Right atrium auricular region (tissue), 2 donors: ENCODE results near the gene KRT76. TPM values are rescaled to one million over a fixed set of nuclear protein-coding genes. Genes with fewer than 3 reads are reported as not detected.

Source experiments
- DNase-seq: peaks from one replicate; pipeline ENCODE4 v3.0.0-alpha.2; 2019; ENCODE audit warnings: low spot score
- H3K27ac ChIP-seq, 2 donors: fragments of 200-600 bp; sonication (generic); 1 replicate in 1 of 2; 2 replicates in 1 of 2; pipeline ENCODE4 v1.5.1; 2016 to 2019
- H3K27me3 ChIP-seq, 2 donors: fragments of 200-600 bp; sonication (generic); one replicate each; pipeline versions ENCODE4 v1.5.1 to v1.6.0; 2017 to 2019
- H3K36me3 ChIP-seq: fragments of 200-600 bp; sonication (generic); one replicate; pipeline ENCODE4 v1.5.1; 2016
- H3K4me1 ChIP-seq, 2 donors: fragments of 200-600 bp; sonication (generic); one replicate each; pipeline versions ENCODE4 v1.5.1 to v1.6.0; 2017 to 2019
- H3K4me3 ChIP-seq, 2 donors: fragments of 200-600 bp; sonication (generic); 1 replicate in 1 of 2; 2 replicates in 1 of 2; pipeline ENCODE4 v1.5.1; 2017 to 2019; ENCODE audit warnings: mild to moderate bottlenecking in 1 of 2, moderate library complexity in 1 of 2
- H3K9me3 ChIP-seq, 2 donors: fragments of 200-600 bp; sonication (generic); one replicate each; pipeline ENCODE4 v1.5.1; 2019
- total RNA-seq, 2 donors: library from RNA; depleted of rRNA; stranded (reverse); fragments of >200 nt; gene quantifications; one replicate each; pipeline ENCODE4 v1.1.0, GENCODE V29; 2016
- TF ChIP-seq, protein P1 (sequence below), 2 donors: fragments of 200-600 bp; sonication (generic); IDR thresholded peaks; one replicate each; pipeline ENCODE4 v1.5.1; 2019; ENCODE audit warnings: antibody characterized with exemption in 2 of 2

KRT76 gene
- total RNA-seq, 2 donors from 2014 or later = not detected

DNA sequence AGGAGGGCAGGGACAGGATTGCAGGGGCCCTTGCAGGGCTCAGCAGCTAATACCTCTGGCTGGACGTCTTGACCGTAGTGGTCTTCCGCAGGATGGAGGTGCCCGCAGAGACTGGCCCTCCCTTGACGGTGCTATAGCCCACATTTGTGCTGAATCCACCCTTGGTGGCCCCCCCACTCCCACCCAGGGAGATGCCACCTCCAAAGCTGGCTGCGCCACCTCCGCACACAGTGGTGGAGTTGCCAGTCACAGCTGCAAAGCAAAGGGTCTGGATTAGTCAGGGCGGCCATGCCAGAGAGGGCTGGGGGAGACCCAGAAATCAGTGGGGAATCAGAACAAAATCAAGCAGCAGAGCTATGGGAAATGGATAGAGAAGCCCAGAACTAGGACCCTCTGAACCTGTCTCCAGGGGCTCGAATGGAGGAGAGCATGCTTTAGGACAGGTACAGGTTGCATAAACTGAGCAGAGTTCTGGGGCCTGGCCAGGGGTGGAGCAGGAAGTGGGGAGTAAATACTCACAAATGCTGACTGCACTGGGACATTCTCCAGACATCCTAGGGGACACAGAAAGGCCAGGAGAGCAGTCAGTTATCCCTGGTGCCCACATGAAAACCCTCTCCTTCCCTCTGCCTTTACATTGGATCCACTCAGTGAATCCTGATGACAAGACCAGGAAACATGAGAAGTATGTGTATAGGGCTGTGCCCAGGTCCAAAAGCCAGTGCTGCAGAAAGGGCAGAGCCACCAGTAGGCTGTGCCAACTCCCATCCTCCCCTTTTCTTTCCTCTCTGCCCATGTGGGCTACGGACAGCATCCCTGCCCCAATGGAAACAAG lies 44.9 kb upstream of the KRT76 start:
- H3K9me3 ChIP-seq = no peaks in the 10 kb centered on the region
- H3K4me3 ChIP-seq = no peak overlapping the region
- no peaks in the 10 kb centered on the region for H3K36me3 ChIP-seq
- no peak for DNase-seq
- no peak overlapping the region for H3K27ac ChIP-seq
- no peaks in the 10 kb centered on the region for H3K27me3 ChIP-seq
- no peaks in the 10 kb centered on the region for H3K4me1 ChIP-seq
- TF ChIP-seq, protein P1, sequence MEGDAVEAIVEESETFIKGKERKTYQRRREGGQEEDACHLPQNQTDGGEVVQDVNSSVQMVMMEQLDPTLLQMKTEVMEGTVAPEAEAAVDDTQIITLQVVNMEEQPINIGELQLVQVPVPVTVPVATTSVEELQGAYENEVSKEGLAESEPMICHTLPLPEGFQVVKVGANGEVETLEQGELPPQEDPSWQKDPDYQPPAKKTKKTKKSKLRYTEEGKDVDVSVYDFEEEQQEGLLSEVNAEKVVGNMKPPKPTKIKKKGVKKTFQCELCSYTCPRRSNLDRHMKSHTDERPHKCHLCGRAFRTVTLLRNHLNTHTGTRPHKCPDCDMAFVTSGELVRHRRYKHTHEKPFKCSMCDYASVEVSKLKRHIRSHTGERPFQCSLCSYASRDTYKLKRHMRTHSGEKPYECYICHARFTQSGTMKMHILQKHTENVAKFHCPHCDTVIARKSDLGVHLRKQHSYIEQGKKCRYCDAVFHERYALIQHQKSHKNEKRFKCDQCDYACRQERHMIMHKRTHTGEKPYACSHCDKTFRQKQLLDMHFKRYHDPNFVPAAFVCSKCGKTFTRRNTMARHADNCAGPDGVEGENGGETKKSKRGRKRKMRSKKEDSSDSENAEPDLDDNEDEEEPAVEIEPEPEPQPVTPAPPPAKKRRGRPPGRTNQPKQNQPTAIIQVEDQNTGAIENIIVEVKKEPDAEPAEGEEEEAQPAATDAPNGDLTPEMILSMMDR (IDR thresholded peaks at IDR 0.05) = no peak

DNA sequence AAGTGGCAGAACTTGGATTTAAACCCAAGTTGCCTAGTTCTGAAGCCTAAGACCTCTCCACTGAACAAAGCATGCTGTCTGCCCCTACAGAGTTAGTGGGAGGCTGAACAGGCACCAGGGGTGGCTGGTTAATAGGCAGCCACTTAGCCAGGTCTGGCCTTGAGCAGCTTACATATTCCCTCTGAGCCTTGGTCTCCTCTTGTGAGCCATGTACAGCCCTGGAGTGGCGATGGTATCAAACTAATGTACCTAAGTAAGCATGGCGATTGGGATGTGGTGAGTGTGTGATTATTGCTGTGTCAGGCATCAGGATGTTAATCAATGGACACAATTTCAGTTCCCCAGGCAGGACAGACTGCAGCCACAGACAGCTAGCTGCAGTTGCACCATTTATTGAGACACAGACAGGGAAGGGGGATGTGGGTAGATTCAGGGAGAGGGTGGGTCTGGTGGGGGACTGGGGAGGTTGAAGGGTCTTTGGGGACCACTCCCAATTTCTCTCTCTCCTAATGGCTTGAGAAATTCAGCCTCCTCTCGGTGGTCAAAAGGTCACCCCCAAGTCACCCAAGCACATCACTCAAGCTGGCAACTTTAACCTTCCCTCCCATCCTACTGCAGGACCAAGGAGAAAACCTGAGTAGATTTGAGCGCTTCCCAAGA lies 44.1 kb upstream of the KRT76 start:
- no peaks in the 10 kb centered on the region for H3K36me3 ChIP-seq
- H3K4me3 ChIP-seq = no peak overlapping the region
- no peaks in the 10 kb centered on the region for H3K4me1 ChIP-seq
- H3K27ac ChIP-seq = no peak overlapping the region
- TF ChIP-seq, protein P1 (IDR thresholded peaks at IDR 0.05) = no peak
- no peaks in the 10 kb centered on the region for H3K9me3 ChIP-seq
- DNase-seq = no peak
- no peaks in the 10 kb centered on the region for H3K27me3 ChIP-seq

DNA sequence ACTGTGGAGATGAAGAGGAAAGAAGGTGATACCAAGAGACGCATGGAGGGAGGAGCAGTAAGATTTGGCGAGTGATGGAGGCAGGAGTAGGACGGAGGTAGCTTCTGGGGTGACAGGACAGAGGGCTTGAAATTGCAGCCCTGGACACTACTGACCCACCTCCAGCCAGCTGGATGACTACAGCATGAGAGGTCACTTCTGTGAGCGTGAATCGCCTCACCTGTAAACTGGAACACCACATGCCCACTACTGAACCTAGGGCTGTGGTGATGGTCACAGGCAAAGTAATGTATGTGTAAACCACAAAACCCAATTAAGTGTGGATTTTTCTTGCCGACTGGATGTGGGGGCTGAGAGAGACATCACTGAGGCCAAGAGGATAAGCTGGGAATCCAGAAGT lies 43.4 kb upstream of the KRT76 start:
- no peak overlapping the region for H3K4me3 ChIP-seq
- no peak overlapping the region for H3K27ac ChIP-seq
- no peaks in the 10 kb centered on the region for H3K9me3 ChIP-seq
- TF ChIP-seq, protein P1 (IDR thresholded peaks at IDR 0.05) = no peak
- no peaks in the 10 kb centered on the region for H3K36me3 ChIP-seq
- H3K4me1 ChIP-seq = no peaks in the 10 kb centered on the region
- no peaks in the 10 kb centered on the region for H3K27me3 ChIP-seq
- DNase-seq = no peak

DNA sequence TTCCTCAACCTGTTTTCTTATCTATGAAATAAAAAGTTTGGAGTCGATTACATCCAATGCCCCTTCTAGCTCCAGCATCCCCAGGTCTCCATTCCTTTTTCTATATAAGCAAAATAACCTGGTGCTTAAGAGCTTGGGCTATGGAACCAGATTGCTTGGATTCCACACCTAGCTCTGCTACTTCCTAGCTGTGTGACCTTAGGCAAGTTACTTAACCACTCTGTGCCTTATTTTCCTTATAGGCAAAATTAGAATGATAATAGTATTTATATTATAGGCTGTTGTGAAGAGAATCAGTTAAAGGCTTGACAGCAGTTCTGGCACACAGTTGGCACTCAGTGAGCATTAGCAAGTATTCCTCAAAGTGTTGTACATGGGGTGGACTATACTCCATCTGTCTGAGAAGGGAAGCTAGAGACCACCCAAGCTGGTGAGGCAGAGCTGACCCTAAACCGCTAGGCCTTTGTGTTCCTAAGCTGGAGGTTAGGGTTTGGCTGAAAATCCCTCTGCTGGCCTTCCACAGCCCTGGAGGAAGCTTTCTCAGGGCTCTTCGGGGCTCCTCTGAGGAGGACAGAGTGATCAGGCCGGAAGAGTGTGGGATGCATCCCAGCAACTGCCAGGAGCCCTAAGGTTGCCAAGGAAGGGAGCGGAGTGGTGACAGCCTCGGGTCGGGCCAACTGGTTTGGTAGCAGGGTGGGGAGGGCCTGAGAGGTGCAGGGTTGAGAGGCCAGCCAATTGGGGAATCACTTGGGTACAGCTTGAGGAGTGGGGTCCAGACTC lies 42.8 kb upstream of the KRT76 start:
- no peak for DNase-seq
- TF ChIP-seq, protein P1 (IDR thresholded peaks at IDR 0.05) = no peak
- Histone ChIP-seq H3K27me3 (no peaks in the 10 kb centered on the region), H3K27ac (no peak overlapping the region), H3K9me3 (no peaks in the 10 kb centered on the region), H3K4me1 (no peaks in the 10 kb centered on the region), H3K36me3 (no peaks in the 10 kb centered on the region), H3K4me3 (no peak overlapping the region)

DNA sequence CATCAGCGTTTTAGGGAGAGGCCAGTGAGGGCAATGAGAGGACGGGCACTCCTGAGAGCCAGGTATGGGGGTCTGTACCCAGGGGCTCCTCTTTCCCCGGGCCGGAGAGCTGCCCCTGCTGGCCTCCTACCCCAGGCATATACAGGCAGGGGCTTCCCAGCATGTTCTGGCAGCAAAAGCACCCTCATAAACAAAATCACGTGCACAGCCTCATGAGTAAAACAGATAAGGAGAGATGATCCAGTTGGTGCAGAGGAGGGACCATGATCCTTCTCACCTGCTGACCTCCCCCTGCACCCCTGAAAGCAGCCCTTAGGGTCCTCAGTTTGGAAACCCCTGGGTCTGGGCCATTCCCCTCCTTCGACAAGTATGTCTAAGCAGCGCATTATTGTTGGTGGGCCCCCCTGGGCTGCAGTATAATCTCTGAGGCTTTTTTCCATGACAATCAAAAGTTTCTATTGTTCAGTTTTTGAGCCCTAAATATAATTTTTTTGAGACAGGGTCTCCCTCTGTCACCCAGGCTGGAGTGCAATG lies 41.8 kb upstream of the KRT76 start:
- no peak overlapping the region for H3K27ac ChIP-seq
- no peak overlapping the region for H3K4me3 ChIP-seq
- H3K27me3 ChIP-seq = no peaks in the 10 kb centered on the region
- no peaks in the 10 kb centered on the region for H3K4me1 ChIP-seq
- no peaks in the 10 kb centered on the region for H3K36me3 ChIP-seq
- no peak for DNase-seq
- TF ChIP-seq, protein P1 (IDR thresholded peaks at IDR 0.05) = no peak
- no peaks in the 10 kb centered on the region for H3K9me3 ChIP-seq
